Lower lobe of right lung (tissue), 2 donors: ENCODE data around the gene BBC3. TPM values are rescaled to one million over a fixed set of nuclear protein-coding genes. Genes with fewer than 3 reads are reported as not detected.

ENCODE experiments used
- ATAC-seq, 2 donors: fragments of 200-7000 bp; cut with Tn5 transposase; one replicate each; pipeline ENCODE4 v1.9.1; 2020 to 2022; ENCODE audit warnings: mild to moderate bottlenecking in 2 of 2, moderate library complexity in 2 of 2
- DNase-seq: peaks from one replicate; pipeline ENCODE4 v3.0.0-alpha.2; 2020
- H3K27ac ChIP-seq: fragments of 200-600 bp; one replicate; pipeline ENCODE4 v1.8.0; 2022
- H3K27me3 ChIP-seq: fragments of 200-600 bp; one replicate; pipeline ENCODE4 v1.8.0; 2022; ENCODE audit warnings: low read depth
- H3K36me3 ChIP-seq: fragments of 200-600 bp; one replicate; pipeline ENCODE4 v1.8.0; 2022; ENCODE audit warnings: mild to moderate bottlenecking
- H3K4me1 ChIP-seq: fragments of 200-600 bp; one replicate; pipeline ENCODE4 v1.8.0; 2022
- H3K4me3 ChIP-seq: fragments of 200-600 bp; one replicate; pipeline ENCODE4 v1.8.0; 2022; ENCODE audit warnings: mild to moderate bottlenecking
- H3K9me3 ChIP-seq: fragments of 200-600 bp; one replicate; pipeline ENCODE4 v1.8.0; 2022
- intact Hi-C: fragments of 100-400 bp; cut with DNase I; formaldehyde crosslinking; loops from one replicate; pipeline ENCODE4 v1.11.0; 2022
- total RNA-seq: library from RNA; stranded (reverse); fragmentation: NEBNext Ultra II Directional; extraction: Animal tissue kit (Norgen Biotek cat#: 25700); gene quantifications from one replicate; pipeline ENCODE4 v1.2.1, GENCODE V29; 2021
- TF ChIP-seq, protein P1 (sequence below): fragments of 200-600 bp; IDR thresholded peaks from one replicate; pipeline ENCODE4 v1.8.0; 2022; ENCODE audit warnings: antibody characterized with exemption, mild to moderate bottlenecking
- donor health status: DM: no; HTN: yes; CAD: no; lungs with severe emphysema.

BBC3 gene
- total RNA-seq, 1 donor from 2014 or later = 18.5 TPM

- peak; percentile 61 for DNase-seq
- intact Hi-C loops = no loop called here
- H3K27me3 ChIP-seq = no peaks in the 10 kb centered on the region
- peak overlapping the region; percentile 73 for H3K27ac ChIP-seq
- H3K9me3 ChIP-seq = no peaks in the 10 kb centered on the region
- peaks cover 12% of the 10 kb centered on the region for H3K4me1 ChIP-seq
- peak; percentile 80 to 90 for ATAC-seq
- TF ChIP-seq, protein P1, sequence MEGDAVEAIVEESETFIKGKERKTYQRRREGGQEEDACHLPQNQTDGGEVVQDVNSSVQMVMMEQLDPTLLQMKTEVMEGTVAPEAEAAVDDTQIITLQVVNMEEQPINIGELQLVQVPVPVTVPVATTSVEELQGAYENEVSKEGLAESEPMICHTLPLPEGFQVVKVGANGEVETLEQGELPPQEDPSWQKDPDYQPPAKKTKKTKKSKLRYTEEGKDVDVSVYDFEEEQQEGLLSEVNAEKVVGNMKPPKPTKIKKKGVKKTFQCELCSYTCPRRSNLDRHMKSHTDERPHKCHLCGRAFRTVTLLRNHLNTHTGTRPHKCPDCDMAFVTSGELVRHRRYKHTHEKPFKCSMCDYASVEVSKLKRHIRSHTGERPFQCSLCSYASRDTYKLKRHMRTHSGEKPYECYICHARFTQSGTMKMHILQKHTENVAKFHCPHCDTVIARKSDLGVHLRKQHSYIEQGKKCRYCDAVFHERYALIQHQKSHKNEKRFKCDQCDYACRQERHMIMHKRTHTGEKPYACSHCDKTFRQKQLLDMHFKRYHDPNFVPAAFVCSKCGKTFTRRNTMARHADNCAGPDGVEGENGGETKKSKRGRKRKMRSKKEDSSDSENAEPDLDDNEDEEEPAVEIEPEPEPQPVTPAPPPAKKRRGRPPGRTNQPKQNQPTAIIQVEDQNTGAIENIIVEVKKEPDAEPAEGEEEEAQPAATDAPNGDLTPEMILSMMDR = peak; percentile 79
- H3K36me3 ChIP-seq = peaks cover 47% of the 10 kb centered on the region
- no peak overlapping the region for H3K4me3 ChIP-seq
These were observed 20.2 kb downstream of the BBC3 start for GRCh38 chr19:47210689-47211316.

DNA sequence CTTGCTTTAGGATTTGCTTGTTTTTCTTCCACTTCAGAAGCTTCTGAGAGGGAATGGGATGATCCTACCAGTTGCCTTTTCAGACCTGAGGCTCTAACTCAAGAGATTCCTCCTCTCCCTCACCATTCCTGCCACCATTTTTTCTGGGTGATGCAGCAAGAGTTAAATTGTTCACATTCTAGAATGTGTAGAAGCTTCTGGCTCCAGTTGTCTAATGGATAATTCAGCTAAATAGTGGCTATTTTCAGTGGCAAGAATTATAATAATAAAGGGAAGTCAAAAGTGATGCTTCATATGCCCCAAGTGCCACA is 20.9 kb downstream of the BBC3 start:
- no peaks in the 10 kb centered on the region for H3K9me3 ChIP-seq
- no peak for ATAC-seq
- peaks cover 53% of the 10 kb centered on the region for H3K36me3 ChIP-seq
- no peak overlapping the region for H3K27ac ChIP-seq
- TF ChIP-seq, protein P1 = no peak
- H3K4me1 ChIP-seq = peaks cover 12% of the 10 kb centered on the region
- intact Hi-C loops = no loop called here
- no peak for DNase-seq
- H3K4me3 ChIP-seq = no peak overlapping the region
- no peaks in the 10 kb centered on the region for H3K27me3 ChIP-seq

DNA sequence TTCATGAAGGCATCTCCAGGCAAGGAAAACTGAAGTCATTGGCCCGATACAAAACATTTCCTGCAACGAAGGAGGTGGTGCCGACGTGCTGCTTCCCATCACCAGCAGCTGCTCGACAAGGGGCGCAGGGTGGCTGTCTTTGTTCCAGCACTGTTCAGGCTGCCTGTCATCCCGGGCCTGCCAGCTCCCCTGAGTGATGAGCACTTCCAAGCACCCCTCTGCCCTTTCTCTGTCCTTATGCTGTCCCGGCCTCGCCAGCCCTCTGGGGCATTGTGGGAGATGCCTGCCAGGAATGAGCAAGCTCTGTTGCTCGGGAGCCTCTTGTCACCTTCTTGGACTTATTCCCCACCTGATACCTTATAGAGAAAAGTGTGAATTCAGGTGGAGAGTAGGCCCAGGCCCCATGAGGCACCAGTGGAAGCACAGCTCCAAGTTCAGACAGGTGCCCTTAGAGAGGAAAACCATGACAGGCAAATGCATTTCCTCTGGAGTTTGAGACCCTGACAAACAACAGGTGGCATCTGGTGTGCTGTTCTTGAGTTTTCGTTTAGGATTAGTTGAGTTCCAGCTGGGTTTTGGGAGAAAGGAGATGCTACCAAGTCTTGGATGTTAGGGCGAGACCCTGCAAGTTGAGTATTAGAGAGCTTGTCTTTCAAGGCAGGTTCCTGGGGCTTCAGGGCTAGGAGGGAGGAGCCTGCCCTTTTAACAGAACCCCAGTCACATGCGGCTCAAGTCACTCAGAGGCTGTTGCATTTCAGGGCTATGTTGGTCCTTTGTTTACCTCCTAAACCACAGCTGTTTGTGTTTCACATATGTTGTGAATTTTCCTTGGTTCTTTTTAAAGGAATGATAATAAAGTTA is 21.4 kb downstream of the BBC3 start:
- no peaks in the 10 kb centered on the region for H3K9me3 ChIP-seq
- H3K4me1 ChIP-seq = peaks cover 12% of the 10 kb centered on the region
- TF ChIP-seq, protein P1 = no peak
- peaks cover 58% of the 10 kb centered on the region for H3K36me3 ChIP-seq
- no peaks in the 10 kb centered on the region for H3K27me3 ChIP-seq
- intact Hi-C loops = loop anchor here (10.0 kb wide), 1 partner anchor 55 kb away; no protein-coding TSS in a partner anchor
- no peak overlapping the region for H3K27ac ChIP-seq
- H3K4me3 ChIP-seq = no peak overlapping the region
- DNase-seq (no peak), ATAC-seq (no peak)

DNA sequence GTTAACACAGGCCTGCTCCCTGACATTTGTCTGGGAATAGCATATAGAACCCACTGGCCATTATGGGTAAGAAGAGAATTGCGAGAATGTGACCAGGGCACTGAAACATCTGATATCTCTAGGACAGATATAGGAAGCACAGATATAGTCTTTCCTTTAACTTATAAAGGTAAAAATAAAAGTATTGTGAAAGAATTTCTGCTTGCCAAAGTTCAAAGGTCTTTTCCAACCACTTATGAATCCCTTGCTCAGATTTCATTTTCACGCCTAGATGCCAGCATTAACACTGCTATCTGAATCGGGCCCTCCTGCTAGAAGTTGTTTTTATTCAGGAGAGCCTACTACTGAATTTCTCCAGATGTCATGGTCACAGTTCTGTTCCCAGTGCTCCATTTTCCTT is 27.7 kb downstream of the BBC3 start:
- DNase-seq (no peak), ATAC-seq (no peak)
- TF ChIP-seq, protein P1 = no peak
- H3K27me3 ChIP-seq = no peaks in the 10 kb centered on the region
- peaks cover 5% of the 10 kb centered on the region for H3K4me1 ChIP-seq
- intact Hi-C loops = loop anchor here (10.0 kb wide), 1 partner anchor 48 kb away; no protein-coding TSS in a partner anchor
- no peak overlapping the region for H3K4me3 ChIP-seq
- no peaks in the 10 kb centered on the region for H3K9me3 ChIP-seq
- H3K27ac ChIP-seq = no peak overlapping the region
- peaks cover 86% of the 10 kb centered on the region for H3K36me3 ChIP-seq

DNA sequence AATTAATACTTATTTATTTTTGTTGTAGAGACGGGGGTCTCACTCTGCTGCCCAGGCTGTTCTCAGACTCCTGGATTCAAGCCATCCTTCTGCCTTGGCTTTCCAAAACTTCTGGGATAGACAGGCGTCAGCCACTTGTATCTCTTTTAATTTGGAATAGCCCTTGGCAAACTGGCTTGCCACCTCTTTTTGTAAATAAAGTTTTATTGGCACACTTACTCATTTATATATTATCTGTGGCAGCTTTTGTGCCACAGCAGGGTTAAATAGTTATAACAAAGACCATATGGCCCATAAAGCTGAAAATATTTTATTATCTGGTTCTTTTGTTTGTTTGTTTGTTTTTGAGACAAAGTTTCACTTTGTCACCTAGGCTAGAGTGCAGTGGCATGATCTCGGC is 30.5 kb downstream of the BBC3 start:
- TF ChIP-seq, protein P1 = no peak
- ATAC-seq (no peak), DNase-seq (no peak)
- Histone ChIP-seq H3K4me1 (peaks cover 5% of the 10 kb centered on the region), H3K9me3 (no peaks in the 10 kb centered on the region), H3K27me3 (no peaks in the 10 kb centered on the region), H3K4me3 (no peak overlapping the region), H3K27ac (no peak overlapping the region), H3K36me3 (peaks cover 78% of the 10 kb centered on the region)
- intact Hi-C loops = loop anchor here (10.0 kb wide), 1 partner anchor 46 kb away; no protein-coding TSS in a partner anchor
